ENCODE measurements around the gene CLCN2. TPM values are rescaled to one million over a fixed set of nuclear protein-coding genes. Genes with fewer than 3 reads are reported as not detected.

Gene CLCN2
- total RNA-seq, 1 donor from 2014 or later, result 9.0 TPM

- peaks cover 4% of the 10 kb centered on the region for H3K36me3 Mint-ChIP-seq (ENCODE audit: low read depth, unreplicated experiment)
- peaks cover 23% of the 10 kb centered on the region for H3K27me3 Mint-ChIP-seq (ENCODE audit: low read depth, unreplicated experiment)
These were observed 64.8 kb downstream of the CLCN2 start for GRCh38 chr3:184296616-184297015.

More at GRCh38 chr3:184296616-184297015, 64.8 kb downstream of the CLCN2 start:
- no peaks in the 10 kb centered on the region for H3K9me3 ChIP-seq (ENCODE audit: insufficient read depth, low read depth, low read length)
- no peak overlapping the region for H2AFZ ChIP-seq (ENCODE audit: low read depth, low read length)
- H3K4me3 ChIP-seq (ENCODE audit: insufficient read depth, low read depth, low read length), result no peak overlapping the region
- no peak overlapping the region for H3K4me2 ChIP-seq (ENCODE audit: low read length)
- no peak overlapping the region for H3K27ac Mint-ChIP-seq (ENCODE audit: unreplicated experiment)
- peaks cover 22% of the 10 kb centered on the region for H4K20me1 ChIP-seq (ENCODE audit: insufficient read depth, low read length)
- H3K9ac ChIP-seq (ENCODE audit: low read length), result no peak overlapping the region
- FAIRE-seq (no peak), DNase-seq (ENCODE audit: low read depth) (no peak)
- peaks cover 9% of the 10 kb centered on the region for H3K36me3 ChIP-seq (ENCODE audit: insufficient read depth, low read length)
- H3K27ac ChIP-seq (ENCODE audit: low read depth, low read length), result no peak overlapping the region
- peaks cover 2% of the 10 kb centered on the region for H3K9me3 Mint-ChIP-seq (ENCODE audit: unreplicated experiment)
- H3K4me1 ChIP-seq (ENCODE audit: insufficient read depth, low read length), result peaks cover 15% of the 10 kb centered on the region
- peaks cover 27% of the 10 kb centered on the region for H3K79me2 ChIP-seq (ENCODE audit: insufficient read depth, low read length)
- H3K27me3 ChIP-seq (ENCODE audit: insufficient read depth, low read length), result peaks cover 2% of the 10 kb centered on the region
- no peak overlapping the region for H3K4me3 Mint-ChIP-seq (ENCODE audit: unreplicated experiment)
- H3K4me1 Mint-ChIP-seq (ENCODE audit: low read depth, unreplicated experiment), result peaks cover 12% of the 10 kb centered on the region
- TF ChIP-seq EZH2 (IDR thresholded peaks at IDR 0.05; ENCODE audit: insufficient read depth, low read length) (no peak), CTCF (IDR thresholded peaks at IDR 0.05; ENCODE audit: insufficient read depth, low read depth, low read length) (no peak)

Other genes with a start within 250 kb of the CLCN2 start
- gene EIF2B5, start 226.2 kb downstream of the CLCN2 start, total RNA-seq, result 20.8 and 22.6 TPM in 2 replicates
- gene DVL3, start 206.2 kb downstream of the CLCN2 start, total RNA-seq, result 107 and 110 TPM in 2 replicates
- 603 and 613 TPM in 2 replicates for gene AP2M1, start 186.8 kb downstream of the CLCN2 start, total RNA-seq
- 61.1 and 70.9 TPM in 2 replicates for gene ABCF3, start 175.4 kb downstream of the CLCN2 start, total RNA-seq
- gene VWA5B2, start 132.0 kb downstream of the CLCN2 start, total RNA-seq, result 0.23 TPM in 1 of 2 replicates, not detected in the other
- gene ALG3, start 112.6 kb downstream of the CLCN2 start, total RNA-seq, result 47.1 and 51.1 TPM in 2 replicates
- 7.2 TPM in 2 replicates for gene EEF1AKMT4, start 111.9 kb downstream of the CLCN2 start, total RNA-seq
- gene CAMK2N2, start 100.1 kb downstream of the CLCN2 start, total RNA-seq, result 2.6 and 3.4 TPM in 2 replicates
- not detected in 2 replicates for gene ECE2, start 85.6 kb downstream of the CLCN2 start, total RNA-seq
- gene PSMD2, start 62.4 kb downstream of the CLCN2 start, total RNA-seq, result 496 and 588 TPM in 2 replicates
- 490 and 495 TPM in 2 replicates for gene EIF4G1, start 47.0 kb downstream of the CLCN2 start, total RNA-seq
- 12.2 TPM in 2 replicates for gene FAM131A, start 24.0 kb downstream of the CLCN2 start, total RNA-seq
- gene POLR2H, start 105 bp upstream of the CLCN2 start, total RNA-seq, result 63.2 and 70.3 TPM in 2 replicates
- gene THPO, start 16.6 kb upstream of the CLCN2 start, total RNA-seq, result 0.25 and 0.46 TPM in 2 replicates
- 3.4 and 5.6 TPM in 2 replicates for gene CHRD, start 18.4 kb upstream of the CLCN2 start, total RNA-seq
- 17.2 and 27.0 TPM in 2 replicates for gene EPHB3, start 200.2 kb upstream of the CLCN2 start, total RNA-seq

Data from astrocyte (in vitro differentiated cells and primary cell).